Ascending aorta (tissue), 2 donors: ENCODE results near the gene HCST. TPM values are rescaled to one million over a fixed set of nuclear protein-coding genes. Genes with fewer than 3 reads are reported as not detected.

Source experiments
- DNase-seq, 2 donors: peaks; one replicate each; pipeline ENCODE4 v3.0.0-alpha.2; 2019; ENCODE audit warnings: low spot score in 2 of 2
- H3K27ac ChIP-seq, 2 donors: fragments of 200-600 bp; sonication (generic); one replicate each; pipeline ENCODE4 v1.5.1; 2016 to 2017; ENCODE audit warnings: mild to moderate bottlenecking in 1 of 2
- H3K27me3 ChIP-seq: fragments of 200-600 bp; sonication (generic); one replicate; pipeline ENCODE4 v1.5.1; 2017
- H3K36me3 ChIP-seq, 2 donors: fragments of 200-600 bp; sonication (generic); one replicate each; pipeline ENCODE4 v1.5.1; 2016
- H3K4me1 ChIP-seq, 2 donors: fragments of 200-600 bp; sonication (generic); one replicate each; pipeline ENCODE4 v1.5.1; 2016 to 2017; ENCODE audit warnings: mild to moderate bottlenecking in 1 of 2
- H3K4me3 ChIP-seq, 2 donors: fragments of 200-600 bp; sonication (generic); one replicate each; pipeline ENCODE4 v1.5.1; 2016 to 2017; ENCODE audit warnings: mild to moderate bottlenecking in 1 of 2
- H3K9me3 ChIP-seq, 2 donors: fragments of 200-600 bp; sonication (generic); one replicate each; pipeline ENCODE4 v1.5.1; 2016
- intact Hi-C: fragments of 100-400 bp; cut with DNase I; formaldehyde crosslinking; loops from one replicate; pipeline ENCODE4 v1.15.1; 2023
- total RNA-seq: library from RNA; depleted of rRNA; stranded (reverse); fragments of >200 nt; gene quantifications from one replicate; pipeline ENCODE4 v1.1.0, GENCODE V29; 2016
- TF ChIP-seq, protein P1 (sequence below), 3 experiments: fragments of 200-600 bp in 2 of 3; fragments of 450-650 bp in 1 of 3; sonication (generic) in 2 of 3; IDR thresholded peaks; one replicate each; pipeline ENCODE4 v1.5.1; 2016 to 2019; ENCODE audit warnings: antibody characterized with exemption in 3 of 3, mild to moderate bottlenecking in 1 of 3, moderate library complexity in 1 of 3

Gene HCST
- total RNA-seq, 1 donor from 2014 or later, result not detected

DNA sequence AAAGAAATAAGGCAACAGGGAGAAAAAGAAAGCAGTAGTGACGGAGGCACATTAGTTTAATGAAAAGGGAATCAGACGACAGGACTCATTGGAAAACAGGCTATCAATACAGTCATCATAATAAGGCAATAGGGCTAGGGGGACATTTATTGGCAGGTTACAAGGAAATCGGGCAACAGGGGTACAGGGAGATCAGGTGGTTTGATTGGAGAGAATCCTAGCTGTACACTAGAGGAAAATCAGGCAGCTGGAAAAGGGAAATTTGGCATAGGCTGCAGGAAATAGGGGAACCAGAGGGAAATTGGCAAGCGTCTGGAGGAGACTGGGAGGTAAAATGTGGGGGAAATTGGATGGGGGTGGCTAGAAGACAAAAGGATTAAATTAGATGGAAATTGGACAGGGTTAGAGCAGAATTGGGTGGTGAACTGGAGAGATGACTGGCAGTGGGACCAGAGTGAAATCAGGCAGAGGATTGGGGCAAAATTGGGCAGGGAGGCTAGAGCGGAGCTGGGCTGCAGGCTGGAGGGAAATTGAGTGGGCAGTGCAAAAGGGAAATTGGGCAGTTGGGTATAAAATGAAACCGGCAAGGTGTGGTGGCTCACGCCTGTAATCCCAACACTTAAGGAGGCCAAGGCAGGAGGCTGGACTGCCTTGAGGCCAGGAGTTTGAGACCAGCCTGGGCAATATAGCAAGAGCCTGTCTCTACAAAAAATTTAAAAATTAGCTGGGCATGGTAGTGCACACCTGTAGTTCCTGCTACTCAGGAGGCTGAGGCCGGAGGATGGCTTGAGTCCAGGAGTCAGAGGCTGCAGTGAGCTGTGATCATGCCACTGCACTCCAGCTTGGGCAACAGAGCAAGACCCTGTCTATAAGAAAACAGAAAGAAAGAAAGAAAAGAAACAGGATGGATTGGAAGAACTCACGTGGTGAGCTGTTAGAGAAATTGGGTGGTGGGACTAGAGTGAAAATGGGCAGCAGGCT, 41.3 kb downstream of the HCST start:
- intact Hi-C loops, result no loop called here
- DNase-seq, result no peak
- Histone ChIP-seq H3K4me1 (no peaks in the 10 kb centered on the region), H3K9me3 (no peaks in the 10 kb centered on the region), H3K27me3 (no peaks in the 10 kb centered on the region), H3K36me3 (peaks cover 13 to 34% of the 10 kb centered on the region in 2 donors), H3K4me3 (no peak overlapping the region), H3K27ac (no peak overlapping the region)
- TF ChIP-seq, protein P1, sequence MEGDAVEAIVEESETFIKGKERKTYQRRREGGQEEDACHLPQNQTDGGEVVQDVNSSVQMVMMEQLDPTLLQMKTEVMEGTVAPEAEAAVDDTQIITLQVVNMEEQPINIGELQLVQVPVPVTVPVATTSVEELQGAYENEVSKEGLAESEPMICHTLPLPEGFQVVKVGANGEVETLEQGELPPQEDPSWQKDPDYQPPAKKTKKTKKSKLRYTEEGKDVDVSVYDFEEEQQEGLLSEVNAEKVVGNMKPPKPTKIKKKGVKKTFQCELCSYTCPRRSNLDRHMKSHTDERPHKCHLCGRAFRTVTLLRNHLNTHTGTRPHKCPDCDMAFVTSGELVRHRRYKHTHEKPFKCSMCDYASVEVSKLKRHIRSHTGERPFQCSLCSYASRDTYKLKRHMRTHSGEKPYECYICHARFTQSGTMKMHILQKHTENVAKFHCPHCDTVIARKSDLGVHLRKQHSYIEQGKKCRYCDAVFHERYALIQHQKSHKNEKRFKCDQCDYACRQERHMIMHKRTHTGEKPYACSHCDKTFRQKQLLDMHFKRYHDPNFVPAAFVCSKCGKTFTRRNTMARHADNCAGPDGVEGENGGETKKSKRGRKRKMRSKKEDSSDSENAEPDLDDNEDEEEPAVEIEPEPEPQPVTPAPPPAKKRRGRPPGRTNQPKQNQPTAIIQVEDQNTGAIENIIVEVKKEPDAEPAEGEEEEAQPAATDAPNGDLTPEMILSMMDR (IDR thresholded peaks at IDR 0.05), result no peak

DNA sequence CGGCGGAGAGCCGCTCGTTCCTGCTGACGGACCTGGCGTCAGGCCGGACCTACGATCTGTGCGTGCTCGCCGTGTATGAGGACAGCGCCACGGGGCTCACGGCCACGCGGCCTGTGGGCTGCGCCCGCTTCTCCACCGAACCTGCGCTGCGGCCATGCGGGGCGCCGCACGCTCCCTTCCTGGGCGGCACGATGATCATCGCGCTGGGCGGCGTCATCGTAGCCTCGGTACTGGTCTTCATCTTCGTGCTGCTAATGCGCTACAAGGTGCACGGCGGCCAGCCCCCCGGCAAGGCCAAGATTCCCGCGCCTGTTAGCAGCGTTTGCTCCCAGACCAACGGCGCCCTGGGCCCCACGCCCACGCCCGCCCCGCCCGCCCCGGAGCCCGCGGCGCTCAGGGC, 42.2 kb downstream of the HCST start:
- no peaks in the 10 kb centered on the region for H3K9me3 ChIP-seq
- TF ChIP-seq, protein P1 (IDR thresholded peaks at IDR 0.05), result no peak
- H3K36me3 ChIP-seq, result peaks cover 12 to 31% of the 10 kb centered on the region in 2 donors
- intact Hi-C loops, result no loop called here
- H3K27ac ChIP-seq, result no peak overlapping the region
- no peak for DNase-seq
- H3K4me3 ChIP-seq, result no peak overlapping the region
- no peaks in the 10 kb centered on the region for H3K27me3 ChIP-seq
- no peaks in the 10 kb centered on the region for H3K4me1 ChIP-seq

DNA sequence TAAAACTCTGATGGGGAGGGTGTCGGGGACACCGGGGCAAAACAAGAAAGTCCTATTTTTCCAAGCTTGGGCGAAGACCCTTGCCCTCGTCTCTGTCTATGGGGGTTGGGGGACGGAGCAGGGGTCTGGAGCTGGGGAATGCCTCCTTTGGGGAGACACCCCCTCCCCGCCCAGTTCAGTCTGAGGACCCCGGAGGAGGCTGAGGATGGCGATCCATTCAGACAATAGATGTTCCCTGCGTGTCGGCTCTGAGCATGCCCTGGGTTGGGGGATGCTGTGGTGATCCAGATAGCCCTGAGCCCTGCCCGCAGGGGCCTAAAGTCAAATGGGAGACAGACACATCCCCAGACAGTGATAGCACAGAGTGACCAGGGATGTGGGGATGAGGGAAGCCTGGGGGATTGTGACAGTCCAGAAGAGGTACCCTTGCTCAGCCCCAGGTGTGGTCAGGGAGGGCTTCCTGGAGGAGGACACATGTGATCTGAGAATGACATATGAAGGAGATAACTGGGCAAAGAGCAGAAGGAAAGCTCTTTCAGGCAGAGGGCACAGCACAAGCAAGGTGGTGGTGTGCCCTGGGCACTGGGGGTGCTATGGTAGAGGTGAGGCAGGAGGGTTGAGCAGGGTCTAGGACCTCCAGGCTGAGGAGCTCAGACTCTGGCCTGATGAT, 42.9 kb downstream of the HCST start:
- peaks cover 8 to 25% of the 10 kb centered on the region in 2 donors for H3K36me3 ChIP-seq
- TF ChIP-seq, protein P1 (IDR thresholded peaks at IDR 0.05), result no peak

DNA sequence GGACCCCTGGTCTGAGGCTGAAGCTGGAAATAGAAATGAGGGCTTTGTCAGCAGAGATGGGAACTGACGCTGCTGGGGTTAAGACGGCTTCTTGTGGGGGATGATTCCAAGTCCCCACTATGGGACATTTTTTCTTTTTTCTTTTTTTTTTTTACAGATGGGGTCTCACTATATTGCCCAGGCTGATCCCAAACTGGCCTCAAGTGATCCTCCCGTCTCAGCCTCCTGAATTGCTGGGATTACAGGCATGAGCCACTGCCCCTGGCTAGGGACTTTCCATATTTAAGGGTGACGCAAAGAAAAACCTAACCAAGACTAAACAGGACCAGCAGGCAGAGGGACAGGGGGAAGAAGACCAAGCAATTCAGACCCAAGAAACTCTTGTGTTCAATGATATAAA, 43.9 kb downstream of the HCST start:
- H3K9me3 ChIP-seq, result no peaks in the 10 kb centered on the region
- H3K36me3 ChIP-seq, result peaks cover 5 to 18% of the 10 kb centered on the region in 2 donors
- TF ChIP-seq, protein P1 (IDR thresholded peaks at IDR 0.05), result no peak
- no peak overlapping the region for H3K4me3 ChIP-seq
- no peaks in the 10 kb centered on the region for H3K27me3 ChIP-seq
- intact Hi-C loops, result no loop called here
- no peak for DNase-seq
- no peak overlapping the region for H3K27ac ChIP-seq
- no peaks in the 10 kb centered on the region for H3K4me1 ChIP-seq

More for the DNA sequence above, 42.9 kb downstream of the HCST start:
- intact Hi-C loops, result no loop called here
- Histone ChIP-seq H3K4me1 (no peaks in the 10 kb centered on the region), H3K27ac (no peak overlapping the region), H3K27me3 (no peaks in the 10 kb centered on the region), H3K4me3 (no peak overlapping the region), H3K9me3 (no peaks in the 10 kb centered on the region)
- DNase-seq, result no peak

DNA sequence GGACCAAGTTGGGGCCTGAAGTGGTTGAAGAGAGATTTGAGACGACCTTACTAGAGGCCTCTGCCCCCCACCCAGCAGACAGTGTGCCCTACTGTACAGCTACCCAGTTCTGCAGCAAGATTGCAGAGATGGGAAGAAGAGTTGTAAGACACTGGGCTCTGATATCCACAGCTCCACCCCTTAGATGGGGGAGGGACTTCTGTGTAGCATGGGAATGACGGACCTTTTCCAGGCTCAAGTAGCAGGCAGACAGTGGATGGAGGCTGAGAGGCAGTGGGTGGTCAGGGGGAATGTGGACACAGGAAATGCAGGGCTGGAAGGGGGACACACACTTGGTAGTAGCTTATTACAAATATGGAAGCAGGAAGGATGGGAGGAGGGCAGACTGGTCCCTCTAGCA, 46.8 kb downstream of the HCST start:
- no peaks in the 10 kb centered on the region for H3K9me3 ChIP-seq
- intact Hi-C loops, result no loop called here
- no peak overlapping the region for H3K27ac ChIP-seq
- H3K4me3 ChIP-seq, result no peak overlapping the region
- TF ChIP-seq, protein P1 (IDR thresholded peaks at IDR 0.05), result no peak
- peaks cover 5 to 10% of the 10 kb centered on the region in 2 donors for H3K36me3 ChIP-seq
- DNase-seq, result no peak
- H3K4me1 ChIP-seq, result no peaks in the 10 kb centered on the region
- no peaks in the 10 kb centered on the region for H3K27me3 ChIP-seq

Other genes starting within 250 kb of the HCST start
- gene UPK1A, start 236.0 kb upstream of the HCST start, total RNA-seq, result not detected
- gene ZBTB32, start 198.0 kb upstream of the HCST start, total RNA-seq, result not detected
- gene KMT2B, start 184.5 kb upstream of the HCST start, total RNA-seq, result 25.5 TPM
- not detected for gene IGFLR1, start 160.1 kb upstream of the HCST start, total RNA-seq
- not detected for gene U2AF1L4, start 157.1 kb upstream of the HCST start, total RNA-seq
- gene PSENEN, start 156.9 kb upstream of the HCST start, total RNA-seq, result 110 TPM
- gene LIN37, start 154.0 kb upstream of the HCST start, total RNA-seq, result 29.9 TPM
- 265 TPM for gene HSPB6, start 145.5 kb upstream of the HCST start, total RNA-seq
- 6.5 TPM for gene PROSER3, start 144.4 kb upstream of the HCST start, total RNA-seq
- 8.7 TPM for gene ARHGAP33, start 127.0 kb upstream of the HCST start, total RNA-seq
- not detected for gene PRODH2, start 89.7 kb upstream of the HCST start, total RNA-seq
- not detected for gene NPHS1, start 50.0 kb upstream of the HCST start, total RNA-seq
- not detected for gene KIRREL2, start 45.6 kb upstream of the HCST start, total RNA-seq
- 0.21 TPM for gene APLP1, start 34.0 kb upstream of the HCST start, total RNA-seq
- gene NFKBID, start 2.0 kb upstream of the HCST start, total RNA-seq, result 3.7 TPM
- 31.5 TPM for gene TYROBP, start 5.8 kb downstream of the HCST start, total RNA-seq
- 26.6 TPM for gene LRFN3, start 33.8 kb downstream of the HCST start, total RNA-seq
- 107 TPM for gene SDHAF1, start 92.7 kb downstream of the HCST start, total RNA-seq
- gene SYNE4, start 106.3 kb downstream of the HCST start, total RNA-seq, result not detected
- 35.3 TPM for gene ALKBH6, start 111.7 kb downstream of the HCST start, total RNA-seq
- gene CLIP3, start 130.3 kb downstream of the HCST start, total RNA-seq, result 43.2 TPM
- not detected for gene THAP8, start 151.8 kb downstream of the HCST start, total RNA-seq
- gene WDR62, start 152.4 kb downstream of the HCST start, total RNA-seq, result not detected
- gene OVOL3, start 208.6 kb downstream of the HCST start, total RNA-seq, result not detected
- gene POLR2I, start 212.3 kb downstream of the HCST start, total RNA-seq, result 21.0 TPM
- gene TBCB, start 212.9 kb downstream of the HCST start, total RNA-seq, result 129 TPM
- gene CAPNS1, start 237.5 kb downstream of the HCST start, total RNA-seq, result 168 TPM
- gene COX7A1, start 249.9 kb downstream of the HCST start, total RNA-seq, result 51.2 TPM